Adipose tissue (tissue), 3 donors: ENCODE data around the gene BTBD9. TPM values are rescaled to one million over a fixed set of nuclear protein-coding genes. Genes with fewer than 3 reads are reported as not detected.

Experiments used
- H3K27ac ChIP-seq: one replicate; pipeline ENCODE4 v1.5.1; 2013; ENCODE audit warnings: low read depth, low read length
- WGBS, 3 donors: extraction: QIAGEN DNeasy Blood & Tissue Kit; methylation state at CpG; one replicate each; pipeline ENCODE4 v1.1.7; 2013; 5-methylcytosine and 5-hydroxymethylcytosine counted together
- polyA plus RNA-seq, 3 donors: library from polyadenylated mRNA; stranded (reverse); fragments of 200-250 nt; gene quantifications; one replicate each; pipeline ENCODE4 v1.2.3, GENCODE V29; 2013
- donor health status: healthy with polysubstance abuse.
- donor health status: Bipolar disorder and iron deficiency.
- donor health status: healthy.

BTBD9 gene
- polyA plus RNA-seq, 3 donors, result 2.4 to 2.5 (median 2.4) TPM

- no peak overlapping the region for H3K27ac ChIP-seq
- WGBS, 3 donors, result 96 to 100% (median 96%) methylated on average over 1 of the region's 1 CpG
These were observed 162.8 kb downstream of the BTBD9 start for GRCh38 chr6:38476888-38477287.

GRCh38 chr6:38476141-38476540 lies 163.6 kb downstream of the BTBD9 start:
- H3K27ac ChIP-seq, result no peak overlapping the region
- WGBS, 3 donors, result 83 to 100% (median 97%) methylated on average over 1 of the region's 1 CpG

GRCh38 chr6:38470548-38470947 lies 169.2 kb downstream of the BTBD9 start:
- 96 to 97% (median 96%) methylated on average over 3 of the region's 3 CpGs for WGBS, 3 donors
- H3K27ac ChIP-seq, result no peak overlapping the region

GRCh38 chr6:38467566-38467965 lies 172.2 kb downstream of the BTBD9 start:
- WGBS, 3 donors, result 72 to 87% (median 86%) methylated on average over 3 of the region's 3 CpGs
- H3K27ac ChIP-seq, result no peak overlapping the region

GRCh38 chr6:38460186-38460585 lies 179.5 kb downstream of the BTBD9 start:
- H3K27ac ChIP-seq, result no peak overlapping the region
- WGBS, 3 donors, result 93 to 96% (median 95%) methylated on average over 3 of the region's 3 CpGs

- no peak overlapping the region for H3K27ac ChIP-seq
- 87 to 99% (median 96%) methylated on average over 2 of the region's 2 CpGs for WGBS, 3 donors
These were observed 180.4 kb downstream of the BTBD9 start for GRCh38 chr6:38459291-38459690.

- 92 to 98% (median 96%) methylated on average over 4 of the region's 4 CpGs for WGBS, 3 donors
- no peak overlapping the region for H3K27ac ChIP-seq
These were observed 185.9 kb downstream of the BTBD9 start for GRCh38 chr6:38453861-38454260.

GRCh38 chr6:38452816-38453660 lies 186.7 kb downstream of the BTBD9 start:
- 92 to 95% (median 93%) methylated on average over 6 of the region's 6 CpGs for WGBS, 3 donors

GRCh38 chr6:38450717-38451116 lies 189.0 kb downstream of the BTBD9 start:
- H3K27ac ChIP-seq, result no peak overlapping the region
- 97 to 99% (median 99%) methylated on average over 2 of the region's 2 CpGs for WGBS, 3 donors

More at GRCh38 chr6:38452816-38453660, 186.7 kb downstream of the BTBD9 start:
- no peak overlapping the region for H3K27ac ChIP-seq

GRCh38 chr6:38445925-38446324 lies 193.8 kb downstream of the BTBD9 start:
- H3K27ac ChIP-seq, result no peak overlapping the region
- 62 to 83% (median 77%) methylated on average over 2 of the region's 2 CpGs for WGBS, 3 donors

- no peak overlapping the region for H3K27ac ChIP-seq
These were observed 194.4 kb downstream of the BTBD9 start for GRCh38 chr6:38445336-38445735.

- 47 to 77% (median 48%) methylated on average over 6 of the region's 6 CpGs for WGBS, 3 donors
- H3K27ac ChIP-seq, result no peak overlapping the region
These were observed 196.2 kb downstream of the BTBD9 start for GRCh38 chr6:38443352-38444144.

GRCh38 chr6:38438097-38438496 lies 201.6 kb downstream of the BTBD9 start:
- no peak overlapping the region for H3K27ac ChIP-seq
- WGBS, 3 donors, result 67 to 79% (median 76%) methylated on average over 1 of the region's 1 CpG

GRCh38 chr6:38436726-38437465 lies 202.8 kb downstream of the BTBD9 start:
- WGBS, 3 donors, result 78 to 85% (median 81%) methylated on average over 10 of the region's 10 CpGs
- no peak overlapping the region for H3K27ac ChIP-seq

GRCh38 chr6:38435330-38435729 lies 204.4 kb downstream of the BTBD9 start:
- H3K27ac ChIP-seq, result no peak overlapping the region
- WGBS, 3 donors, result 85 to 98% (median 96%) methylated on average over 3 to 5 of the region's 5 CpGs

- 48 to 98% (median 96%) methylated on average over 1 of the region's 1 CpG for WGBS, 3 donors
- no peak overlapping the region for H3K27ac ChIP-seq
These were observed 205.7 kb downstream of the BTBD9 start for GRCh38 chr6:38434051-38434450.

GRCh38 chr6:38432479-38432878 lies 207.2 kb downstream of the BTBD9 start:
- no peak overlapping the region for H3K27ac ChIP-seq
- WGBS, 3 donors, result 98 to 100% (median 100%) methylated on average over 1 of the region's 1 CpG

GRCh38 chr6:38432079-38432478 lies 207.7 kb downstream of the BTBD9 start:
- WGBS, 3 donors, result 94 to 98% (median 94%) methylated on average over 3 of the region's 3 CpGs
- H3K27ac ChIP-seq, result no peak overlapping the region

- no peak overlapping the region for H3K27ac ChIP-seq
- 89 to 93% (median 93%) methylated on average over 3 of the region's 3 CpGs for WGBS, 3 donors
These were observed 210.2 kb downstream of the BTBD9 start for GRCh38 chr6:38429546-38429945.
